SK-N-SH (cell line): ENCODE measurements around the gene ADGRB2. TPM values are rescaled to one million over a fixed set of nuclear protein-coding genes. Genes with fewer than 3 reads are reported as not detected.
A peak's percentile ranks its signal among the peaks of the same experiment; 100 is the strongest.

Source experiments
- CTCF ChIA-PET: fragments of 300-600, 350-600 bp; formaldehyde crosslinking; extraction: SDS; loops from one replicate; lab custom pipeline; 2021; lab: Yijun Ruan, JAX
- POLR2A ChIA-PET: fragments of 350-600 bp; sonication (Branson Sonifier 250); formaldehyde crosslinking; extraction: SDS; loops from one replicate; lab custom pipeline; 2020; ENCODE audit warnings: antibody characterized with exemption, inconsistent platforms; lab: Yijun Ruan, JAX
- DNase-seq: peaks from one replicate; pipeline ENCODE4 v3.0.0; 2012
- H2AFZ ChIP-seq: fragments of 200-600 bp; sonication (generic); 2 replicates; pipeline ENCODE4 v1.8.1; 2016; ENCODE audit warnings: antibody characterized with exemption, mild to moderate bottlenecking, low read depth
- H3F3A ChIP-seq: fragments of 200-600 bp; sonication (generic); replicated peaks from 2 replicates; pipeline ENCODE3; 2016; ENCODE audit warnings: antibody characterized with exemption, mild to moderate bottlenecking; ENCODE audit not compliant: insufficient read depth
- H3K27ac ChIP-seq, 2 experiments: fragments of 200-500 bp in 1 of 2; fragments of 200-600 bp in 1 of 2; sonication (Bioruptor generic) in 1 of 2; sonication (generic), shearing (Covaris generic) in 1 of 2; 2 replicates each; pipeline versions ENCODE4 v1.5.1 to v1.6.1; 2014 to 2016; ENCODE audit warnings: low read depth in 2 of 2, inconsistent platforms in 1 of 2, low read length in 1 of 2, mild to moderate bottlenecking in 1 of 2, mixed read lengths in 1 of 2
- H3K27me3 ChIP-seq: fragments of 200-600 bp; sonication (generic), shearing (Covaris generic); 2 replicates; pipeline ENCODE4 v1.6.1; 2016; ENCODE audit warnings: mixed run types; ENCODE audit not compliant: insufficient read depth
- H3K36me3 ChIP-seq, 2 experiments: fragments of 200-500 bp in 1 of 2; fragments of 200-600 bp in 1 of 2; sonication (Bioruptor generic) in 1 of 2; sonication (generic) in 1 of 2; replicated peaks in 1 of 2; 2 replicates each; pipeline versions ENCODE3 to v1.5.1; 2014 to 2016; ENCODE audit warnings: low read length in 1 of 2, mild to moderate bottlenecking in 1 of 2; ENCODE audit not compliant: insufficient read depth in 2 of 2, control insufficient read depth in 1 of 2
- H3K4me1 ChIP-seq, 2 experiments: fragments of 200-500 bp in 1 of 2; fragments of 200-600 bp in 1 of 2; sonication (Bioruptor generic) in 1 of 2; sonication (generic), shearing (Covaris generic) in 1 of 2; 2 replicates each; pipeline versions ENCODE4 v1.5.1 to v1.6.1; 2014 to 2016; ENCODE audit warnings: low read depth in 1 of 2, low read length in 1 of 2, mixed run types in 1 of 2; ENCODE audit not compliant: insufficient read depth in 2 of 2, control insufficient read depth in 1 of 2
- H3K4me2 ChIP-seq: fragments of 200-600 bp; sonication (generic), shearing (Covaris generic); 2 replicates; pipeline ENCODE4 v1.6.1; 2017; ENCODE audit warnings: mixed run types
- H3K4me3 ChIP-seq, 2 experiments: fragments of 200-500 bp in 1 of 2; fragments of 200-600 bp in 1 of 2; sonication (Bioruptor generic) in 1 of 2; sonication (generic), shearing (Covaris generic) in 1 of 2; 2 replicates each; pipeline versions ENCODE4 v1.5.1 to v1.8.1; 2014 to 2016; ENCODE audit warnings: low read depth in 2 of 2, inconsistent platforms in 1 of 2, low read length in 1 of 2, mild to moderate bottlenecking in 1 of 2, mixed read lengths in 1 of 2, moderate library complexity in 1 of 2
- H3K79me2 ChIP-seq: fragments of 200-600 bp; sonication (generic); 2 replicates; pipeline ENCODE4 v1.8.1; 2017; ENCODE audit warnings: mild to moderate bottlenecking; ENCODE audit not compliant: insufficient read depth
- H3K9ac ChIP-seq: fragments of 200-600 bp; sonication (generic); 2 replicates; pipeline ENCODE4 v1.6.1; 2017; ENCODE audit warnings: mixed run types
- H3K9me2 ChIP-seq: fragments of 200-600 bp; sonication (generic); 2 replicates; pipeline ENCODE4 v1.6.1; 2017; ENCODE audit warnings: mixed run types
- H3K9me3 ChIP-seq: fragments of 200-600 bp; sonication (generic); 2 replicates; pipeline ENCODE4 v1.6.1; 2017; ENCODE audit warnings: mixed run types, mild to moderate bottlenecking, moderate library complexity
- H4K20me1 ChIP-seq: fragments of 200-600 bp; sonication (generic); 2 replicates; pipeline ENCODE4 v1.6.1; 2017; ENCODE audit warnings: mild to moderate bottlenecking, mixed run types; ENCODE audit not compliant: insufficient read depth
- CTCF ChIP-seq: fragments of 200-600 bp; sonication (generic); IDR thresholded peaks from 2 replicates; pipeline ENCODE4 v1.6.1; 2017; ENCODE audit warnings: antibody characterized with exemption, mild to moderate bottlenecking, moderate library complexity
- EP300 ChIP-seq, 2 experiments: IDR thresholded peaks; 2 replicates each; pipeline versions ENCODE4 v1.4.0 to v1.6.1; 2012; ENCODE audit warnings: borderline replicate concordance in 1 of 2, low read depth in 1 of 2, low read length in 1 of 2
- FOSL2 ChIP-seq: IDR thresholded peaks from 2 replicates; pipeline ENCODE4 v1.4.0; 2012; ENCODE audit warnings: low read depth, mild to moderate bottlenecking, moderate library complexity, borderline replicate concordance
- FOXM1 ChIP-seq: IDR thresholded peaks from 2 replicates; pipeline ENCODE4 v1.4.0; 2012; ENCODE audit warnings: low read depth, mild to moderate bottlenecking
- GABPA ChIP-seq: IDR thresholded peaks from 2 replicates; pipeline ENCODE4 v1.4.0; 2012; ENCODE audit warnings: low read depth, mild to moderate bottlenecking
- MAX ChIP-seq: IDR thresholded peaks from 2 replicates; pipeline ENCODE4 v1.4.0; 2012; ENCODE audit warnings: low read depth
- NRF1 ChIP-seq: IDR thresholded peaks from 2 replicates; pipeline ENCODE4 v1.6.1; 2012; ENCODE audit warnings: low read depth, mild to moderate bottlenecking, low read length
- PBX3 ChIP-seq: IDR thresholded peaks from 2 replicates; pipeline ENCODE4; 2012
- RCOR1 ChIP-seq: fragments of 150-350 bp; IDR thresholded peaks from 2 replicates; pipeline ENCODE4 v1.6.1; 2017; ENCODE audit warnings: antibody characterized with exemption, low read length
- REST ChIP-seq: IDR thresholded peaks from 2 replicates; pipeline ENCODE4 v1.6.1; 2012; ENCODE audit warnings: mild to moderate bottlenecking, low read depth, low read length, moderate library complexity
- SMC3 ChIP-seq: IDR thresholded peaks from 2 replicates; pipeline ENCODE4 v1.6.1; 2012; ENCODE audit warnings: low read depth, low read length, improper control_type of control experiment
- TAF1 ChIP-seq: IDR thresholded peaks from 2 replicates; pipeline ENCODE4 v1.6.1; 2012; ENCODE audit warnings: low read depth, mild to moderate bottlenecking, low read length, moderate library complexity, borderline replicate concordance
- WGBS: methylation state at CpG from one replicate; pipeline ENCODE4 v1.1.6; 2017; ENCODE audit warnings: low lambda C conversion rate; 5-methylcytosine and 5-hydroxymethylcytosine counted together
- polyA plus RNA-seq, 3 experiments: library from polyadenylated mRNA; depleted of rRNA; stranded (reverse); fragments of >200 nt; gene quantifications; 2 replicates each; pipeline ENCODE4 v1.2.3, GENCODE V29; 2012

ADGRB2 gene
- polyA plus RNA-seq, 1 of the 3 experiments (the other 2 are of a cell fraction), result 13.0 TPM

GRCh38 chr1:31787261-31787660 lies 23.1 kb upstream of the ADGRB2 start:
- H4K20me1 ChIP-seq, result no peaks in the 10 kb centered on the region
- H3K4me3 ChIP-seq, result no peak overlapping the region
- no peaks in the 10 kb centered on the region for H3K27me3 ChIP-seq
- H3K4me2 ChIP-seq, result peak overlapping the region; percentile 98; the same call in 1 of the 2 replicates
- 94% methylated on average over 3 of the region's 3 CpGs for WGBS
- H3K4me1 ChIP-seq, result peaks cover 12 to 75% of the 10 kb centered on the region in 2 experiments
- H3K36me3 ChIP-seq, result no peaks in the 10 kb centered on the region
- DNase-seq, result no peak
- H3K9ac ChIP-seq, result no peak overlapping the region
- no peaks in the 10 kb centered on the region for H3K9me3 ChIP-seq
- no peak overlapping the region for H2AFZ ChIP-seq
- CTCF ChIA-PET, result interaction anchor here (3.5 to 21.1 kb wide), 6 partner anchors 25 to 177 kb away, joined by 20 to 707 read pairs (median 68); partner anchors contain the start of genes ADGRB2 and SPOCD1
- peaks cover 9% of the 10 kb centered on the region for H3F3A ChIP-seq
- H3K9me2 ChIP-seq, result no peaks in the 10 kb centered on the region
- no peaks in the 10 kb centered on the region for H3K79me2 ChIP-seq
- POLR2A ChIA-PET, result interaction anchor here (0.6 kb wide), 1 partner anchor 333 kb away, joined by 3 read pairs; no protein-coding TSS in a partner anchor
- peak overlapping the region in 1 of 2 experiments; percentile 65; a peak in 2 of 4 replicates for H3K27ac ChIP-seq
- TF ChIP-seq FOSL2 (no peak), REST (no peak), MAX (no peak), PBX3 (no peak), CTCF (no peak), SMC3 (no peak), FOXM1 (no peak), NRF1 (no peak), EP300 (IDR thresholded peaks at IDR 0.05; ENCODE audit: borderline replicate concordance in 1 of 2, low read depth in 1 of 2, low read length in 1 of 2) (no peak), RCOR1 (no peak), GABPA (no peak), TAF1 (no peak)
